HepG2 (cell line): ENCODE data around the gene VAV2.
"Not testable (repeated sequence)": the region's sequence is repeated elsewhere in the genome, so short reads cannot be mapped to it uniquely, and the experiment has no call there.

Experiments used
- CEBPB ChIP-seq: IDR thresholded peaks from 2 replicates; pipeline ENCODE4 v1.6.1; 2011; ENCODE audit warnings: low read depth, low read length, improper control_type of control experiment, borderline replicate concordance
- CTCF ChIP-seq: sonication (generic); formaldehyde crosslinking; IDR thresholded peaks from 2 replicates; pipeline ENCODE4 v1.5.0; 2020; ENCODE audit warnings: mild to moderate bottlenecking, missing genetic modification reagents, moderate library complexity
- MAFG ChIP-seq: sonication (generic); formaldehyde crosslinking; IDR thresholded peaks from 2 replicates; pipeline ENCODE4 v1.5.1; 2020; ENCODE audit warnings: mild to moderate bottlenecking, missing genetic modification reagents
- NCOR1 ChIP-seq: fragments of 200-600 bp; sonication (generic); IDR thresholded peaks from 2 replicates; pipeline ENCODE4 v1.7.0; 2017; ENCODE audit warnings: antibody characterized with exemption, low read length, borderline replicate concordance
- POGK ChIP-seq: sonication (generic); formaldehyde crosslinking; conservative IDR thresholded peaks from 2 replicates; pipeline ENCODE4 v1.8.0; 2022; ENCODE audit warnings: mild to moderate bottlenecking, moderate library complexity, missing genetic modification reagents
- POLR2AphosphoS5 ChIP-seq: IDR thresholded peaks from 2 replicates; pipeline ENCODE4 v1.6.1; 2012; ENCODE audit warnings: low read depth, low read length
- PRMT3 ChIP-seq: sonication (generic); formaldehyde crosslinking; IDR thresholded peaks from 2 replicates; pipeline ENCODE4 v1.8.1; 2022; ENCODE audit warnings: low read depth, mild to moderate bottlenecking, moderate library complexity, missing genetic modification reagents, borderline replicate concordance
- ZNF234 ChIP-seq: sonication (generic); formaldehyde crosslinking; conservative IDR thresholded peaks from 2 replicates; pipeline ENCODE4 v1.5.1; 2020; ENCODE audit warnings: mild to moderate bottlenecking, missing genetic modification reagents
- ZNF446 ChIP-seq: sonication (generic); formaldehyde crosslinking; IDR thresholded peaks from 2 replicates; pipeline ENCODE4 v1.5.0; 2020; ENCODE audit warnings: mild to moderate bottlenecking, missing genetic modification reagents
- TF ChIP-seq, protein P1 (sequence below): sonication (generic); formaldehyde crosslinking; IDR thresholded peaks from 2 replicates; pipeline ENCODE4 v1.9.0; 2021; ENCODE audit warnings: missing genetic modification reagents, borderline replicate concordance

DNA sequence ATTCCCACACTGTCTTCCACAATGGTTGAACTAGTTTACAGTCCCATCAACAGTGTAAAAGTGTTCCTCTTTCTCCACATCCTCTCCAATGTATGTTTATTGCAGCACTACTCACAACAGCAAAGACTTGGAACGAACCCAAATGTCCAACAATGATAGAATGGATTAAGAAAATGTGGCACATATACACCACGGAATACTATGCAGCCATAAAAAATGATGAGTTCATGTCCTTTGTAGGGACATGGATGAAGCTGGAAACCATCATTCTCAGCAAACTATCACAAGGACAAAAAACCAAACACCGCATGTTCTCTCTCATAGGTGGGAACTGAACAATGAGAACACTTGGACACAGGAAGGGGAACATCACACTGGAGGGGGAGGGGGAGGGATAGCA is 225.9 kb downstream of the VAV2 start:
- TF ChIP-seq CTCF; NCOR1; ZNF446; POGK (CRISPR knock-in tag); ZNF234 (CRISPR knock-in tag); PRMT3; CEBPB; POLR2AphosphoS5; MAFG (CRISPR knock-in tag): not testable (repeated sequence)
- TF ChIP-seq, protein P1, sequence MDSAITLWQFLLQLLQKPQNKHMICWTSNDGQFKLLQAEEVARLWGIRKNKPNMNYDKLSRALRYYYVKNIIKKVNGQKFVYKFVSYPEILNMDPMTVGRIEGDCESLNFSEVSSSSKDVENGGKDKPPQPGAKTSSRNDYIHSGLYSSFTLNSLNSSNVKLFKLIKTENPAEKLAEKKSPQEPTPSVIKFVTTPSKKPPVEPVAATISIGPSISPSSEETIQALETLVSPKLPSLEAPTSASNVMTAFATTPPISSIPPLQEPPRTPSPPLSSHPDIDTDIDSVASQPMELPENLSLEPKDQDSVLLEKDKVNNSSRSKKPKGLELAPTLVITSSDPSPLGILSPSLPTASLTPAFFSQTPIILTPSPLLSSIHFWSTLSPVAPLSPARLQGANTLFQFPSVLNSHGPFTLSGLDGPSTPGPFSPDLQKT (CRISPR knock-in tag) = not testable (repeated sequence)
